HepG2 (cell line): ENCODE measurements around the gene KRTAP10-9. TPM values are rescaled to one million over a fixed set of nuclear protein-coding genes. Genes with fewer than 3 reads are reported as not detected.

Experiments used
- ATAC-seq: fragments of 200-7000 bp; cut with Tn5 transposase; 3 replicates; pipeline ENCODE4 v1.9.1; 2020; ENCODE audit warnings: mild to moderate bottlenecking, moderate library complexity
- BruUV-seq: library from RNA; stranded (reverse); fragments of 400-500 nt; replicated peaks from 2 replicates; lab custom pipeline; 2021; lab: Mats Ljungman, UMichigan
- CTCF ChIA-PET: fragments of 300-600 bp; formaldehyde crosslinking; extraction: SDS; loops from one replicate; lab custom pipeline; 2021; ENCODE audit warnings: low total read pairs, inconsistent platforms, low intra/inter-chr PET ratio; lab: Yijun Ruan, JAX
- POLR2A ChIA-PET: fragments of 350-600 bp; sonication (Branson Sonifier 250); formaldehyde crosslinking; loops from one replicate; lab custom pipeline; 2020; ENCODE audit warnings: antibody characterized with exemption, inconsistent platforms; lab: Yijun Ruan, JAX
- DNase-seq: peaks from one replicate; pipeline ENCODE4 v3.0.0-alpha.2; 2015; ENCODE audit warnings: low spot score
- FAIRE-seq: peaks from 3 replicates; lab custom pipeline; 2011; peaks lifted over from hg19 to GRCh38; lab: Jason Lieb, UNC
- H2AFZ ChIP-seq: one replicate; pipeline ENCODE4 v1.6.1; 2011; ENCODE audit warnings: low read length, inconsistent platforms
- H3K27ac ChIP-seq: fragments of 300-600 bp; 3 replicates; pipeline ENCODE4 v1.8.0; 2011; ENCODE audit warnings: mixed run types, mild to moderate bottlenecking, mixed read lengths, low read length, inconsistent platforms; ENCODE audit not compliant: insufficient read depth; ENCODE audit errors: extremely low read length
- H3K27me3 ChIP-seq, 2 experiments: fragments of 200-600 bp in 1 of 2; 2 replicates in 1 of 2; 3 replicates in 1 of 2; pipeline versions ENCODE4 v1.6.0 to v1.8.0; 2011; ENCODE audit warnings: low read length in 2 of 2, mild to moderate bottlenecking in 2 of 2, moderate library complexity in 2 of 2, inconsistent platforms in 1 of 2; ENCODE audit not compliant: insufficient read depth in 2 of 2, control insufficient read depth in 1 of 2
- H3K36me3 ChIP-seq, 2 experiments: fragments of 200-600 bp in 1 of 2; replicated peaks in 1 of 2; 2 replicates in 1 of 2; 3 replicates in 1 of 2; pipeline versions ENCODE4 v1.5.1 to v1.8.0; 2011; ENCODE audit warnings: low read length in 2 of 2, inconsistent platforms in 1 of 2; ENCODE audit not compliant: insufficient read depth in 2 of 2, control insufficient read depth in 1 of 2
- H3K4me1 ChIP-seq: 2 replicates; pipeline ENCODE4 v1.5.1; 2012; ENCODE audit warnings: low read length, inconsistent platforms; ENCODE audit not compliant: insufficient read depth
- H3K4me2 ChIP-seq: 2 replicates; pipeline ENCODE4 v1.6.0; 2011; ENCODE audit warnings: low read depth, low read length, inconsistent platforms
- H3K4me3 ChIP-seq, 3 experiments: fragments of 200-600 bp in 1 of 3; sonication (generic), shearing (Covaris generic) in 1 of 3; replicated peaks in 1 of 3; 2 replicates each; pipeline ENCODE4 v1.5.1; 2011 to 2016; ENCODE audit warnings: low read length in 3 of 3, inconsistent platforms in 2 of 3, low read depth in 2 of 3, mild to moderate bottlenecking in 2 of 3, control low read depth in 1 of 3, mixed read lengths in 1 of 3; ENCODE audit not compliant: insufficient read depth in 1 of 3
- H3K79me2 ChIP-seq: one replicate; pipeline ENCODE4 v1.6.1; 2011; ENCODE audit warnings: low read length, inconsistent platforms; ENCODE audit not compliant: insufficient read depth
- H3K9ac ChIP-seq: 2 replicates; pipeline ENCODE4 v1.6.0; 2011; ENCODE audit warnings: mild to moderate bottlenecking, low read depth, low read length, inconsistent platforms; ENCODE audit not compliant: insufficient read depth
- H3K9me3 ChIP-seq: 2 replicates; pipeline ENCODE4 v1.5.1; 2012; ENCODE audit warnings: mild to moderate bottlenecking, low read length
- H4K20me1 ChIP-seq: 2 replicates; pipeline ENCODE4 v1.6.0; 2011; ENCODE audit warnings: inconsistent platforms, mild to moderate bottlenecking, low read length, moderate library complexity; ENCODE audit not compliant: insufficient read depth
- ATF7 ChIP-seq, 2 experiments: fragments of 450-650 bp in 1 of 2; sonication (generic) in 1 of 2; formaldehyde crosslinking in 1 of 2; IDR thresholded peaks; 2 replicates each; pipeline versions ENCODE4 v1.4.0 to v1.6.1; 2016 to 2020; ENCODE audit warnings: antibody characterized with exemption in 1 of 2, mild to moderate bottlenecking in 1 of 2, missing genetic modification reagents in 1 of 2
- BCL3 ChIP-seq: sonication (generic); formaldehyde crosslinking; IDR thresholded peaks from 2 replicates; pipeline ENCODE4 v1.5.1; 2020; ENCODE audit warnings: mild to moderate bottlenecking, missing genetic modification reagents, moderate library complexity
- BHLHE40 ChIP-seq: IDR thresholded peaks from 2 replicates; pipeline ENCODE4 v1.6.1; 2011; ENCODE audit warnings: low read length, improper control_type of control experiment
- CBFB ChIP-seq: sonication (generic); formaldehyde crosslinking; IDR thresholded peaks from 2 replicates; pipeline ENCODE4 v1.4.0; 2020; ENCODE audit warnings: missing genetic modification reagents
- CREB1 ChIP-seq, 2 experiments: fragments of 450-650 bp in 1 of 2; IDR thresholded peaks; 2 replicates each; pipeline ENCODE4 v1.6.1; 2016 to 2017; ENCODE audit warnings: control low read depth in 1 of 2, mild to moderate bottlenecking in 1 of 2, missing compliant biosample characterization in 1 of 2, missing genetic modification characterization in 1 of 2
- DR1 ChIP-seq: sonication (generic); formaldehyde crosslinking; IDR thresholded peaks from 2 replicates; pipeline ENCODE4 v1.8.0; 2021; ENCODE audit warnings: mild to moderate bottlenecking, missing genetic modification reagents, inconsistent platforms
- ETV6 ChIP-seq: sonication (generic); formaldehyde crosslinking; conservative IDR thresholded peaks from 2 replicates; pipeline ENCODE4 v1.4.0; 2020; ENCODE audit warnings: missing genetic modification reagents
- IKZF1 ChIP-seq: fragments of 450-650 bp; IDR thresholded peaks from 2 replicates; pipeline ENCODE4 v1.7.1; 2016
- MEIS1 ChIP-seq: sonication (generic); formaldehyde crosslinking; IDR thresholded peaks from 2 replicates; pipeline ENCODE4 v1.9.0; 2021; ENCODE audit warnings: mild to moderate bottlenecking, missing genetic modification reagents, moderate library complexity, borderline replicate concordance
- NR2F2 ChIP-seq: IDR thresholded peaks from 2 replicates; pipeline ENCODE4 v1.6.1; 2012; ENCODE audit warnings: low read depth, inconsistent platforms, borderline replicate concordance
- NRL ChIP-seq: sonication (generic); formaldehyde crosslinking; IDR thresholded peaks from 2 replicates; pipeline ENCODE4 v1.5.0; 2020; ENCODE audit warnings: missing genetic modification reagents, mild to moderate bottlenecking, moderate library complexity, borderline replicate concordance
- ONECUT2 ChIP-seq: sonication (generic); formaldehyde crosslinking; IDR thresholded peaks from 2 replicates; pipeline ENCODE4 v1.4.0; 2020; ENCODE audit warnings: missing genetic modification reagents
- TAF1 ChIP-seq: sonication (generic); formaldehyde crosslinking; IDR thresholded peaks from 2 replicates; pipeline ENCODE4 v1.4.0; 2020; ENCODE audit warnings: missing genetic modification reagents
- ZFP90 ChIP-seq: sonication (generic); formaldehyde crosslinking; IDR thresholded peaks from 2 replicates; pipeline ENCODE4 v1.8.0; 2022; ENCODE audit warnings: missing genetic modification reagents, mild to moderate bottlenecking, inconsistent platforms, borderline replicate concordance
- ZNF337 ChIP-seq: sonication (generic); formaldehyde crosslinking; IDR thresholded peaks from 2 replicates; pipeline ENCODE4 v1.5.1; 2020; ENCODE audit warnings: missing genetic modification reagents, low read depth, mild to moderate bottlenecking, borderline replicate concordance
- ZNF503 ChIP-seq: sonication (generic); formaldehyde crosslinking; IDR thresholded peaks from 2 replicates; pipeline ENCODE4 v1.4.0; 2020; ENCODE audit warnings: missing genetic modification reagents
- ZNF530 ChIP-seq: sonication (generic); formaldehyde crosslinking; IDR thresholded peaks from 2 replicates; pipeline ENCODE4 v1.5.0; 2020; ENCODE audit warnings: low read depth, mild to moderate bottlenecking, missing genetic modification reagents
- ZNF747 ChIP-seq: sonication (generic); formaldehyde crosslinking; IDR thresholded peaks from 2 replicates; pipeline ENCODE4 v1.8.1; 2023; ENCODE audit warnings: missing genetic modification reagents, mild to moderate bottlenecking, borderline replicate concordance
- WGBS: methylation state at CpG from one replicate; pipeline ENCODE4 v1.1.6; 2017; ENCODE audit warnings: low lambda C conversion rate; 5-methylcytosine and 5-hydroxymethylcytosine counted together
- in situ Hi-C: cut with HindIII; loops from 2 replicates; pipeline ENCODE4 v1.10.0; 2017; ENCODE audit warnings: low pct_unique_long_range_greater_than_20kb; ENCODE audit not compliant: extremely low pct_ligation_motif_present
- intact Hi-C: fragments of 100-400 bp; cut with micrococcal nuclease; formaldehyde crosslinking; loops from one replicate; pipeline ENCODE4 v1.10.0; 2022; ENCODE audit not compliant: unreplicated experiment
- polyA plus RNA-seq, 8 experiments: library from polyadenylated mRNA; depleted of rRNA in 3 of 8; stranded (reverse) in 7 of 8; unstranded in 1 of 8; fragments of >200 nt; fragmentation: Illumina TruSeq in 4 of 8; extraction: Trizol in 4 of 8; gene quantifications; 2 replicates each; pipeline versions ENCODE4 v1.2.1 to v1.2.3, GENCODE V29; 2011 to 2016; ENCODE audit warnings: low read depth in 4 of 8, missing spikeins in 1 of 8, mixed read lengths in 1 of 8; ENCODE audit not compliant: insufficient read depth in 1 of 8
- total RNA-seq, 5 experiments: library from RNA; depleted of rRNA; stranded (reverse); fragments of >200 nt; fragmentation: Illumina TruSeq; extraction: Trizol; gene quantifications; 2 replicates each; pipeline ENCODE4 v1.2.3, GENCODE V29; 2016; ENCODE audit warnings: low read depth in 1 of 5

Gene KRTAP10-9
- total and polyA plus RNA-seq, 2 of the 13 experiments (the other 11 are each of a cell fraction or from before 2014, with no cell fraction given) = not detected

DNA sequence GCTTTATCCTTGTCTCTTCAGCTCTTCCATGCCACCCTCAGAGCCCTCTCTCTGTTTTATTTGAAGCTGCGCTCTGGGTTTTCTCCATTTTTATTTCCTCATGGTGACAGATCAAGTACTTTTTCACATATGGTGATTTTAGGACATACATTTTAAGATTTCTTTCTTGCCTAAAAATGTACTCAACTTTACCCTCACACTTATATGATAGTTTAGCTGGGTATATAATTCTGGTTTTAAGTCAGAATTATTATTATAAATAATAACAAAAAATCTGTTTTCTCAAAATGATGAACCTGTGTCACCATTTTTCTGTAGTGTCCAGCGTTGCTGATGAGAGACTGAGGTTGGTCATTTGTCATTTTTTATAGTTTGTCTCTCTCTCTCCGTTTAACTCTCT is 45.7 kb upstream of the KRTAP10-9 start:
- Histone ChIP-seq H3K4me1 (no peaks in the 10 kb centered on the region), H3K9me3 (peaks cover 13% of the 10 kb centered on the region), H3K79me2 (no peaks in the 10 kb centered on the region), H3K4me3 (no peak overlapping the region), H2AFZ (no peak overlapping the region), H3K36me3 (no peaks in the 10 kb centered on the region), H3K4me2 (no peak overlapping the region), H4K20me1 (no peaks in the 10 kb centered on the region), H3K27me3 (peaks cover 0 to 9% of the 10 kb centered on the region in 2 experiments; a peak in 1 of 5 replicates), H3K9ac (no peak overlapping the region), H3K27ac (no peak overlapping the region)
- no TSS peak for BruUV-seq
- TF ChIP-seq TAF1 = no peak
- TF ChIP-seq BHLHE40 = no peak
- TF ChIP-seq BCL3 (CRISPR knock-in tag) = no peak
- no peak for TF ChIP-seq MEIS1 (CRISPR knock-in tag)
- no peak for TF ChIP-seq ZNF530 (CRISPR knock-in tag)
- no peak for TF ChIP-seq ZNF747 (CRISPR knock-in tag)
- TF ChIP-seq CBFB (CRISPR knock-in tag) = no peak
- in situ Hi-C loops = no loop called here
- FAIRE-seq (no peak), DNase-seq (no peak), ATAC-seq (no peak)
- intact Hi-C loops = no loop called here
- 36% methylated on average over 3 of the region's 3 CpGs for WGBS
- ChIA-PET CTCF (no interaction called here), POLR2A (no interaction called here)

GRCh38 chr21:44582055-44582454 is 44.8 kb upstream of the KRTAP10-9 start:
- Histone ChIP-seq H3K4me3 (no peak overlapping the region), H3K36me3 (no peaks in the 10 kb centered on the region), H3K27me3 (peaks cover 0 to 9% of the 10 kb centered on the region in 2 experiments; a peak in 1 of 5 replicates), H2AFZ (no peak overlapping the region), H3K79me2 (no peaks in the 10 kb centered on the region), H4K20me1 (no peaks in the 10 kb centered on the region), H3K9ac (no peak overlapping the region), H3K9me3 (peaks cover 8% of the 10 kb centered on the region; the same call in 1 of the 2 replicates), H3K4me2 (no peak overlapping the region), H3K27ac (no peak overlapping the region), H3K4me1 (no peaks in the 10 kb centered on the region)
- ChIA-PET POLR2A (no interaction called here), CTCF (no interaction called here)
- no peak for FAIRE-seq
- WGBS = 65% methylated on average over 14 of the region's 15 CpGs
- no TSS peak for BruUV-seq
- DNase-seq = no peak
- intact Hi-C loops = no loop called here
- in situ Hi-C loops = no loop called here
- ATAC-seq = no peak
- TF ChIP-seq DR1 (CRISPR knock-in tag) (no peak), ONECUT2 (no peak), CREB1 (IDR thresholded peaks at IDR 0.05) (peak; percentile 90), CREB1 (CRISPR knock-in tag; IDR thresholded peaks at IDR 0.05) (no peak), ZNF503 (CRISPR knock-in tag) (no peak), NRL (CRISPR knock-in tag) (no peak), ATF7 (IDR thresholded peaks at IDR 0.05) (peak; percentile 96), ATF7 (CRISPR knock-in tag; IDR thresholded peaks at IDR 0.05) (no peak), ZFP90 (no peak), ETV6 (CRISPR knock-in tag) (no peak), NR2F2 (no peak), IKZF1 (no peak), ZNF337 (CRISPR knock-in tag) (no peak)
